NT2/D1 (cell line): ENCODE results near the gene SP100.

Source experiments
- SUZ12 ChIP-seq: IDR thresholded peaks from 2 replicates; pipeline ENCODE4 v1.6.1; 2011; ENCODE audit not compliant: insufficient read length, insufficient read depth; ENCODE audit errors: extremely low read depth
- YY1 ChIP-seq: IDR thresholded peaks from 2 replicates; pipeline ENCODE4 v1.6.1; 2011; ENCODE audit not compliant: insufficient read length, insufficient read depth

GRCh38 chr2:230400454-230400853 lies 15.5 kb upstream of the SP100 start:
- TF ChIP-seq SUZ12 (no peak), YY1 (no peak)
